GM18868 (cell line): Measurements from ENCODE around the gene AGRP.
"Not testable (repeated sequence)": the region's sequence is repeated elsewhere in the genome, so short reads cannot be mapped to it uniquely, and the experiment has no call there.

Experiments
- ATAC-seq: cut with Tn5 transposase; IDR thresholded peaks from one replicate; pipeline ENCODE4 v1.9.1; 2021; ENCODE audit warnings: mild to moderate bottlenecking, moderate library complexity; ENCODE audit not compliant: unreplicated experiment

AGRP gene, protein sequence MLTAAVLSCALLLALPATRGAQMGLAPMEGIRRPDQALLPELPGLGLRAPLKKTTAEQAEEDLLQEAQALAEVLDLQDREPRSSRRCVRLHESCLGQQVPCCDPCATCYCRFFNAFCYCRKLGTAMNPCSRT

DNA sequence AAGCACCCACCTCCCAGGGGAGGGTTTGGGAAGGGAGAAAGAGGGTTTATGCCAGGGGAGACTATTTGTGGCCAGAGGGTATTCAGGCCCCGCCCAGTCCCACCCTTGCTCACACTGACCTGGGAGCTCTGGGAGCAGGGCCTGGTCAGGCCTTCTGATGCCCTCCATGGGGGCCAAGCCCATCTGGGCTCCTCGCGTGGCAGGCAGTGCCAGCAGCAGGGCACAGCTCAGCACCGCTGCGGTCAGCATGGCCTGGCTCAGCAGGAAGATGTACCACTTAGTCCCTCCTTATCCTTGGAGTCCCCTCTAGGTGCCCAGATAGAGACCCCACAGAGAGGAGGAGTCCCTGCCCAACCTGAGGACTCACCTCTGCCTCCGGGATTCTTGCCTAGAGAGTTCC lies at the start of gene AGRP:
Gene AGRP (minus strand): TSS at position 398 of the 400 bp plus-strand sequence. CDS start 149 bp downstream, at position 249.
- ATAC-seq, result no peak

DNA sequence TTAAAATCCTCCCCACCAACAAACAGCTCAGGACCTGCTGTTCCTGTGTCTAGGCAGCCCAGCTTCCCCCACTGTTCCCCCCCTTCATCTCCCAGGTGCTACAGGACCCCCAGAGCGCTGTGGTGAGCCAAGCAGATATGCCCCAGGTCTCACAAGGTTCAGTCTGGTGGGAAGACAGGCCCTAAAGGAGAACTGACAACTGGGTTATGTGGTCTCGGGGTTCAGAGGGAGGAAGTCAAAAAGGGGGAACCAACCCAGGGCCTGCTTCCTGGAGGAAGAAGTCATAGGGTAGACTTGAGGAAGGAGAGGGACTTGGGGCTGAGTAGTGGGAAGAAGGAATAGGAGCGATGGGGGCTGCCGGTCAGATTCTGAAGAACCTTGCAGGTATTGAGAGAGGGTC lies 47.9 kb upstream of the AGRP start:
- ATAC-seq, result no peak

DNA sequence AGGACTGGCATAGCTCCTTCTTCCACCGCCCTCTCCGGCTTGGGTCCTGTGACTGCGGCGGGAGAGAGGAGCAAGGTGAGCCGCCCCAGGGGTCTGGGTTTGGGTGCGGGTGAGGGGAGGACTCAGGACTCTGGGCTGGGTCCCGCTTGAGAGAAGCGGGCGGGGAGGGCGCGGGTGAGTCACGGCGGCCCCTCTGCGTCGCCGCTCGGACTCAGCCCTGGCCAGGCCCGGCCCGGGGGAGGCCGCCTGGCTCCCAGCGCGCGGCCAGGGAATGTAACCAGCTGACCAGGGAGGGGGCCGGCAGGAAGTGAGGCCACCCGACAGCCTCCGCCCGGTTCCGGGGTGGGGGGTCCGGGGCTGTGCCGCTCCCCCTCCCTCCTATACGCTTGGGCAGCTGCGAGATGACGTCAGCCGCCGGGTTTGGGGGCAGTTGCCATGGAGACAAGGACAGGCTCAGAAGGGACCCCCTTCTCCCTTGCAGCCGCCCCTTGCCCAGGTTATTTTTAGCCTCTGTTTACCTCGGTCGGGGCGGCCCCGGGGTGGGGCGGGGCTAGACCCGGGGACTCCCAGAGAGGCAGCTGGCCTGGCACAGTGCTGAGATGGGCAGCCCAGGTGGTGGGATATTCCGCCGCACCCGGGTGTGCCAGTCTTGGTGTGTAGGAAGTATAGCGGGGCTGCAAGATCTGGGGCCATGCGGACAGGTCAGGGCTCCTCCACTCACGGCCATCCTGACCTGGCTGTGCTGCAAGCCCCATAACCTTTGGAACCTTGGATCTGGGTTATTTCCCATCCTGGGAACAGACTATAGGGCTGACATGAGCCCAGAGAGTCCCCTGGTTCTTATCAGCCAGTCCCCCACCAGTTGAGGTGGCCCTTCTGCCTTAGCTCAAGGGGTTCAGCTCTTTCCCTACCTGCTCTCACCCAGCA lies 46.9 kb upstream of the AGRP start:
- peak; percentile 38 for ATAC-seq

DNA sequence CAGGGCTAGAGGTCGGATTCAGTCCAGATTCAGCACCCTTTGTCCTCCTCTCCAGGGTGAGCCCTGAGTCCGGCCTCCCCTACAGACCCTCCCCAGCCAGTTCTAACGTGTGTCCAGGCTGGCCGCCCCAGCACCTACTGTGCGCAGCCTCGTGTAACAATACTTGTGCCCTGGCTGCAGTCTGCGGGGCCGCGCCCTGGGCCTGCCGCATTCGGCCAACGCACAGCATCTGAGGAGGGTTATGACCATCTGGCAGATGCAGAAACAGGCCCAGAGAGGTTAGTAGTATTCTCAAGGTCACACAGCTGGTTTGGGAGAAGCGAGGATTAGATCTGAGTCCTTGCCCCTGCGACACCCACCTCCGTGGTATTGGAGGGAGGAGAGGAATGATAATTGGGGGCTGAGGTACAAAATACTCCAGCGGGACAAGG lies 46.2 kb upstream of the AGRP start:
- ATAC-seq, result no peak

DNA sequence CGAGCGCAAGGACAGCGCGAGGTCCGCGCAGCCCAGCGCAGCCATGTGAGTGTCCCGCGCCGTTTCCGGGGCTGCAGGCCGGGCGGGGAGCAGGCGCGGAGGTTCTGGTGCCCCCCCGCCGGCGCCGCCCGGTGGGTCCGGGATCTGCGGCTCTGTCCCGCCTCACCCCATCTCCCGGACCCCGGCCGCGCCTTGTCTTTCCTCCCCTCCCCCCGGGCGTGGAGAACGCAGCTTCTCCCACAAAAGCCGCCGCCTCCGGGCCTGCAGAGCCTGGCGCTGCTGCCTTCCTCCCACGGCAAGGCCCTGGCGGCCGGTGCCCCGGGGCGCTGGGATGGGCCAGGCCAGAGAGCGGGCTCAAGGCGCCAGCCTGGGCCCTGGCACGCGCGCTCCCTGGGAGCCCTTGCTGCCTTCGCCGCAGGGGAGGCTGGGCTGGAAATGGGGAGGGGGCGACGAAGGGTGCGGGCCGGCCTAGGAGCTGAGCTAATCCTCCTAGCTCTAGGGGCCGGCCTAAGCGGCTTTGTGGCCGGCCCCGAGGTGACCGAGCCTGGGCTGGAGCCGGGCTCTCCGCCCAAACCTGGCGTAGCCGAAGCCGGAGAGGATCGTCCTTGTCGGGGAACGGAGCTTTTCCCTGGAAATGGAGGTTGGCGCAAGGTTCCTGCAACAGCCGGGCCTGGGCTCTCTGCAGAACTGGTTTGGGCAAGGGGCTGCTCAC lies 45.7 kb upstream of the AGRP start:
- no peak for ATAC-seq

DNA sequence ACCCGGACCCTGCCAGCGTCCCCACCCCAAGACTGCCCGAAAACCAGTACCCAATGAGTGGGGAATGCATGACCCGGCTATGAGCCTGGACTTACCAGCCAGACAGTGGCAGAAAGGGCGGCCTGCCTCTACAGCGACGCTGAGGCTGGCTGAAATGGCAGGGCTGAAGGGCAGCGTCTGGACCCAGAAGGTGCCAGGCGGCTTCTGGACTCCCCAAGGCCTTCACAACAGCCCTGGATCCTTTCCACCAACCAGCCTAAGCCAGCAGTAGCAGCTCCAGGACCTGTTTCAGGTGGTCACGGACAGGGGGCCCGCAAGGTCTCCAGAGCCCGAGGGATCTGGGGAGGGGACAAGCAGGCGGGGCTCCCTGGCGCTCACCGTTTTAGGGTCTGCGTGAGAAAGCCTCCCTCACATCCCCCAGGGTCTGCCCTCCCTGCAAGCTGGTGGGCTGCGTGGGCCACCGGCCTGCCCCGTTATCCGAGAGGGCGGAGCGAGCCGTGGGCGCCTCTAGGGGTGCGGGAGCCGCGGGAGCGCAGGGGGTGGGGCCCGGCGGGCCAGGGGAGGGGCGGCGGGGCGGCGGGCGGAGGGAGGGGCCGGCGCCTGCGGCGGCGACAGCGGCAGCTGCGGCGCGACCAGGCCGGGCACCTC lies 45.0 kb upstream of the AGRP start, which contains the start of gene RIPOR1:
Gene RIPOR1 (plus strand): TSS at position 608 of the 648 bp plus-strand sequence. CDS start 9,618 bp downstream, outside the sequence.
- ATAC-seq, result no peak

DNA sequence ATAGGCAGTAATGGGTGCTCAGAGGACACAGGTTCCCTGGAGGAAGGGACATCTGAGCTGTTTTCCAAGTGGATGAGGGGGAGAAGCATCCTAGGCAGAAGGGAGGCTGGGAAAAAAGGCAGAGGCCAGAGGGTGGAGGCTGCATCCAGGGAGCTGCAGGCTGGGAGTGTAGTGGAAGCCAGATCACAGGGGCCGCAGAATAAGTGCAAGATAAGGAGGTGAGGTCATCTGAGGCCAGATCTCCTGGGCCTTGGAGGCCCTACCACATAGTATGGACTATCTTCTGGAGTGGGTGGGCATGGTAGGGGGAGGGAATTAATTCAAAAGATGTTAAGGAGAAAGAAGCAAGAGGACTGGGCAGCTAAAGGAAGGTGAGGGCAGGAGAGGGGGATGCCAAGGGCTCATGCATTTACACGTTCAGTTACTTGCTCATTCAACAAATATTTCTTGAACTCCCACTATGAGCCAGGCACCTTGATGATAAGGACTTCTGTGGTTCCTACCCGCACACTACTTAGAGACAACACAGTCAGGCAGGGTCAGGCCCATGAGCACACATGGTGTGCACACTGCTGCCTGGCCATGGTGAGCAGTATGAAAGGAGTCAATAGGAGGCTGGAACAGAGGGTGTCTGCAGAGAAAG lies 42.9 kb upstream of the AGRP start:
- no peak for ATAC-seq

DNA sequence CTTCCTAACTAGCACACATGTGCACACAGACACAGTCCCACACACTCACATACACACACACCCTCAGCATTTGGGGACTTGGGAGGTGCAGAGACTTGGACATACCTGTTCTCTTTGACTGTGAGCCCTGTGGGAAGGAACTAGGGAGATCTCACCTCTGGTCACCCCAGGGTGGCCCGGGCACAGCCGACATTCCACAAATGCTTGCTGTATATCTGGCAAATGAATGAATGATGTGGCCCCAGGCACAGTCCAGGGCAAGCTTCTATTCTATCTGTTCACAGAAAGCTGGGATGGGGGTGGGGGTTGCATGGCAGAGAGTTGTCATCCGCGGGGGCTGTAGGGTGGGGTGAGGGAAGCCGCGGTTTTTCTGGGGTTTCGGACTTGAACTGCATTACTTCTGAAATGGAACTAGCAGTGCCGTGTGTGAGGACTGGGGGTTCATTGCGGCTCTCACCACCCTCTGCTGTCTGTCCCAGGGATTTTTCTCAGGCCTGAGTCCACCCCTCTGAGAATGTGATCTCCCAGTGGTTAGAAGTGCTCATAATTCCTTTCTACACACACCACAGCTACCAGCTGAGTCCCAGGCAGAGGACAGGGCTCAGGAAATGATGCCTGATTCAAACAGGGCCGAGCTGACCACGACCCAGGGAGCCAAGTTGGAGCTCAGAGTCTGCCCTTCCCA lies 42.0 kb upstream of the AGRP start:
- ATAC-seq, result no peak

DNA sequence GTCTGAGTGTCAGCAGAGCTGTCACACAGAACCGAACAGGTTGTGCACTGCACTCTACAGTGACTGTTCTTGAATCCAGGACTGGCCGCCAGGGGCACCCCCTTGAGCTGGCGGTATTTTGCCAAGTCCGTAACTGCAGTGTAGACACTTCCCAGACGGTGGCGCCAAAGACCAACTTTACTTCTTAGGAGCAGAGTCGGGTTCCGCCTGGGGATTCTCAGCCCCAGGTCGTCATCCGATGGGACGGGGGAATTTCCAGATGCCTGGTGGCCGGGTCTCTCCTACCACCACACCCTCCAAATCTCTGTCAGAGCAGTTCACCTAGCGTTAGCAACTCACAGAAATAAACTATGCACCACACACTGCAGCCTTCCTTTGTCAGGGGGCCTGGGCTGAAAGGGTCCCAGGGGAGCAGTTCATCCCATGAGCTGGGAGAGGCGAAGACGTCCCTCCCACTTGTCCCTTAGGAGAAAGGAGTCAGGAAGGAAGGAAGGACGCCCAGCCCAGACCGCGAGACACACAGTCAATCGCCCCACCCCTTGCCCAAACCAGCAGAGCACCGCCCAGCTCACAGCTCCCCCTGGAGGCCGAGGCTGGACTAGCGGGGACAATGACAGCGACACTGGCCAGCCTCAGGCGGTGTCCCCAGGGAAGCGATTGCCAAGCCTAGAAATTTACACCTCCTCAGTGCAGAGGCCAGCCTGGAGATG lies 37.9 kb upstream of the AGRP start:
- ATAC-seq, result peak; percentile 68

DNA sequence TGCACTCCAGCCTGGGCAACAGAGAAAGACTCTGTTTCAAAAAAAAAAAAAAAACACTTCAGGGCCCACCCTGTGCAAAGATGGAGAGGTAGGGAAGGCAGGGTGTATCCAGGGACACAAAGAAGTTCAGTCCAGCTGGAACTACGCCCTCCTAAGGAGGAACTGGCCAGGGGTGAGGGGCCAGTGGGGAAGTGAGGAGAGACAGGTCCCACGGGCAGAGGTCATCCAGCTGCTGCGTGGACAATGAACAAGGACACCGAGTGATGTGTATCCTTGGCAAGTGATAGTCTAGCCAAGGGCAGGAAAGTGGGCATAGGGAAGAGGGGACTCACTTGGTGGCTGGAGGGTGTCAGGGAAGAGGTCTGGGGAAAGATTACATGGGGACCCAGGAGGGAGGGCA lies 35.9 kb upstream of the AGRP start:
- ATAC-seq, result no peak

DNA sequence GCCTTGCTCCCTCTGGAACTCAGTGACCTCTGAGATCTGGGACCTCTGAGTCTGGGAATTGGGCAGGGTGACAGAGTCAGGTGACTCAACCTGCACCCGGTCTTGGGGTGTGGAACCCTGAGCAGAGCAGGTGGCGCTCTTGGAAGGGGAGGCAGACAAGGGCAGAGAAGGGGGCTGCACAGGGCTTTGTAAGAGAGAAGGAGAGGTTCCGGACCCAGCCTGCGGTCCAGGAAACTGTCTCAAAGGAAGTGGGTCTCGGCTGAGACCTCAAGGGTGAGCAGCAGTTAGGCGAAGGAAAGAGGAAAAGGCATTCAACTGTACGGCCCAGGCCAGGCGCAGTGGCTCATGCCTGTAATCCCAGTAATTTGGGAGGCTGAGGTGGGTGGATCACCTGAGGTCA lies 35.3 kb upstream of the AGRP start:
- ATAC-seq, result no peak

DNA sequence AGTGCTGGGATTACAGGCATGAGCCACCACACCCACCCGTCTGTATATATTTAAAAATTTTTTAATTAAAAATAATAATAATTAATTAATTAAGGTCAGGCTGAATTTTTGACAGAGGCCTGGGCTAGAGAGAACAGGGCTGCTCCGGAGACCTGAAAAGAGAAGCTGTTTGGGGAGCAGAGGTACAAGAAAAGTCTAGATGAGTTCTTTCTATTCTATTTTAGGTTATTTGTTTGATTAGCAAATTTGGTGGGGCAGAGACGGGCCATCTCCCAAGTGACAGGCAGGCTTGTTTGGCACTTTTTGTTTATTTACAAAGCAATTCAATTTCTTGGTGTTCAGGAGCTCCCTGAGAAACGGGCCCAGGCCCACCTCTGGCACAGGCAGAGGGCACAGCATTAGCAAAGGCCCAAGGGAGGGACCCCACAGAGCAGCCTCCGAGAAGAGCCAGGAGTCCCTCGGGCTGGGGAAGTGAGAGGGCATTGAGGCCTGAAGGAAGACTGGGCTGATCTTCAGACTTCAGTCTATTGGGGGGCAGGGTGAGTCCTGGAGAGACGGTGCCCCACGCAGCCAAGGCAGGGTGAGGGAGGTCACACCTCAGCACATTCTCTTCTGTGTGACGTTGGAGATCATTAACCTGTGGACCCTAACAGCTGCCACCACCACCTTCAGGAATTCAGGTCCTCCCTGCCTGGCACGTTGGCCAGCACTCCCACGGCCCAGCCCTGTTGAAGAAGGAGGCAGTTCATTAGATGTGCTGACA lies 34.5 kb upstream of the AGRP start:
- ATAC-seq, result peak; percentile 46

DNA sequence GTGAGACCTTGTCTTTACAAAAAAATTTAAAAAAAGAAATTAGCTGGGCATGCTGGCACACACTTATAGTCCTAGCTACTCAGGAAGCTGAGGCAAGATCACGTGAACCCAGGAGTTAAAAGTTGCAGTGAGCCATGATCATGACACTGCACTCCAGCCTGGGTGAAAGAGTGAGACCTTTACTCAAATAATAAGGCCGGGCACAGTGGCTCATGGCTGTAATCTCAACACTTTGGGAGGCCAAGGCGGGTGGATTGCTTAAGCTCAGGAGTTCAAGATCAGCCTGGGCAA lies 33.8 kb upstream of the AGRP start:
- ATAC-seq, result no peak

DNA sequence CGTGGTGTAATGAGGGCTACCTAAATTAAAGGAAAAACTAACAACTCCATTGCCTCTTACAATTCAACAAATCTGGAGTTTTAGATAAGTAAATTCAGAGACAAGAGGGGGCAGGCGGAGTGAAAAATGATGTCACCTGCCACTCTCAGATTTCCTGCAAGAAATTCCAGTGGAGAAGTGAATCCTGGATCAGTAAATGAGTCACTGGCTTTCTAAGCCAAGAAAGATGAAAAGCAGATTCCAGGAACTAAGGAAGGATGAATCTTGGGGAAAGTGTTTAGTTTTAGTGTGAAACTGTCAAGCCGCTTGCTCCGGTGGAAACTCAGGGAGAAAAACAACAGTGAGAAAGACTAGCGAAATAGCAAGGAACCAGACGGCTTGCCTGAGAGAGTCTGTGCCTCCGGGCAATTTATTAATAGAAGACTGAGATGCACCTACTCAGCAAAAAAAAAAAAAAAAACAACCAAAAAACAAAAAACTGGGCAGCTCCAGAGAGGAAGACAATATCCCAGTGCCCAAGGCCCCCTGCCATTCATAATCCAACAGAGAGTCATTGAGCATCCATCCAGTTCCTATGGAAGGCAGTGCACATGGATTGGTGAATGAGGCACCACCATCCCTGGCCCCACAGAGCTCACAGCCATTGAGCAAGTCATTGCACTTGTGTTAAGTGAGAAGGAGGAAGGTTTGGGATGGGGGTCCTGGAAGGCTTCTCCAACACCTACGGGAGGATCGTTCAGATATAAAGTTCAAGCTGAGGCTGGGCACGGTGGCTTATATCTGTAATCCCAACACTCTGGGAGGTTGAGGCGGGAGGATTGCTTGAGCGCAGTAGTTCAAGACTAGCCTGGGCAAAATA lies 33.2 kb upstream of the AGRP start:
- ATAC-seq, result no peak

DNA sequence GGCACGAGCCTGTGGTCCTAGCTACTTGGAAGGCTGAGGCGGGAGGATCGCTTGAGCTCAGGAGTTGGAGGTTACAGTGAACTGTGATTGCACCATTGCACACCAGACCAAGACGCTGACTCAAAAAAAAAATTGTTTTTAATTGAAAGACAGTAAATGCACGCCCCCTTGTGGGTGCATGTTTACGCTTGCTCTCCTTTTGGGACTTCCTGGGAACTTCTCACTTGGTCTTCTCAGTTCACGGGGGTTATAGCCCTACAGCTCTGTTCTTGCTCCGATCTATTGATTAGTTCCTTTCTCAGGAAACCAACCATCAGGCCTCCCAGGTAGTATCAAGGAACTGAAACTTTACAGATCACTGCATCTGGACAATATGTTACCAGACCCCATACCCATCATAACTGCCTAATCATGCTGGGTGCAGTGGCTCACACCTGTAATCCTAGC lies 31.1 kb upstream of the AGRP start:
- ATAC-seq, result peak; percentile 46

DNA sequence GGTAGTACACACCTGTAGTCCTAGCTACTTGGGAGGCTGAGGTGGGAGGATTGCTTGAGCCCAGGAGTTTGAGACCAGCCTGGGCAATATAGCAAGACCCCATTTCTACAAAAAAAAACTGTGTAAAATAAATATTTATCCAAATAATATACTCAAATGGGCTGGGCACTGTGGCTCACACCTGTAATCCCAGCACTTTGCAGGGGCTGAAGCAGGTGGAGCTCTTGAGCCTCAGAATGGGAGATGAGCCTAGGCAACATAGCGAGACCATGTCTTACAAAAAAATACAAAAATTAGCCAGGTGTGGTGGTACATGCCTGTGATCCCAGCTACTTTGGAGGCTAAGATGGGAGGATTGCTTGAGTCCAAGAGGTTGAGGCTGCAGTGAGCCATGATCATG lies 30.5 kb upstream of the AGRP start:
- ATAC-seq, result not testable (repeated sequence)

DNA sequence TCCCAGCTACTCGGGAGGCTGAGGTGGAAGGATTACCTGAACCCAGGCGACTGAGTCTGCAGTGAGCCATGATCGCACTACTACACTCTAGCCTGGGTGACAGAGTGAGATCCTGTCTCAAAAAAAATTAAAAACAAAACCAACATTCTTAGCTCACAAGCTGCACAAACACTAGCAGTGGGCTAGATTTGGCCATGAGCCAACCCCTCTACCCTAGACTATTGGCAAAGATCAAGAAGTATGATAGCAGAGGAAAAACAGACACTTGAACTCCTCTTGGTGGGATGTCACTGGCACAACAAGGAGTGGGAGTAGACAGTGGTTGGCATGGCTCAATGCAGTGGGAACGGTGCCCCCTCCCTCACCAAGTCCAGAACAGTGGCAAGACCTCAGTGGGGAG lies 25.7 kb upstream of the AGRP start:
- no peak for ATAC-seq

DNA sequence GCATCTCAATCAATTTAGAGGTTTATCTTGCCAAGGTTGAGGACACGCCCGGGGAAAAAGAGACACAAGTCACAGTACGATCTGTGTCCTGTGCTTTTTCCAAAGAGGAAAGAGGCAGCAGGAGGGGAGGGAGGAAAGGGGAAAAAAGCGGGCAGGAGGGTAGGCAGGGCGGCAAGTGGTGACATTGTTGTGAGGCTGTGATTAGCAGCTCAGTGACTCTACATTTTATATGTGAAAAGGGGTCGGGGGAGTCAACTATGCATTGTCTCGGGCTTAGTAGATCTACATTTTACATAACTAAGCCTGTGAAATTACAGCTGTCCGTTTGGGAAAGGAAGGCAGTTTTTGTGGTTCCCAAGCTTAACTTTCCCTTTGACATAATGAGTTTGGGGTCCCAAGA lies 23.1 kb upstream of the AGRP start:
- no peak for ATAC-seq
